DMS153 treated with DMSO at 0.1 percent for 48 hours (cell line): ENCODE data around the gene KRTAP6-1.

Experiments used
- DNase-seq: peaks from one replicate; lab custom pipeline; 2025; ENCODE audit not compliant: unreplicated experiment; lab: John Stamatoyannopoulos, UW

The KRTAP6-1 gene

GRCh38 chr21:30613836-30614235 is at the start of gene KRTAP6-1:
Gene KRTAP6-1, minus strand, starts transcription at chr21:30613930. Its CDS starts 26 bp downstream, at chr21:30613904.
- no peak for DNase-seq

GRCh38 chr21:30652891-30653290 is 39.2 kb upstream of the KRTAP6-1 start:
- no peak for DNase-seq

- DNase-seq, result no peak
These were observed 33.2 kb upstream of the KRTAP6-1 start for GRCh38 chr21:30646904-30647414.

- no peak for DNase-seq
These were observed 28.8 kb upstream of the KRTAP6-1 start, which contains the start of gene KRTAP20-3 for GRCh38 chr21:30642564-30642963. Gene KRTAP20-3, plus strand, starts transcription at chr21:30642864.

GRCh38 chr21:30638686-30639085 is 25.0 kb upstream of the KRTAP6-1 start:
- no peak for DNase-seq

- no peak for DNase-seq
These were observed 21.2 kb upstream of the KRTAP6-1 start, which contains the start of gene KRTAP20-2 for GRCh38 chr21:30634906-30635305. Gene KRTAP20-2, plus strand, starts transcription at chr21:30635206. Its CDS starts 58 bp downstream, at chr21:30635264.

GRCh38 chr21:30629200-30629599 is 15.5 kb upstream of the KRTAP6-1 start:
- no peak for DNase-seq

GRCh38 chr21:30628109-30628508 is 14.4 kb upstream of the KRTAP6-1 start:
- no peak for DNase-seq

- no peak for DNase-seq
These were observed 11.9 kb upstream of the KRTAP6-1 start for GRCh38 chr21:30625449-30626165.

- no peak for DNase-seq
These were observed 9.6 kb upstream of the KRTAP6-1 start for GRCh38 chr21:30623362-30623761.

- DNase-seq, result no peak
These were observed 6.8 kb upstream of the KRTAP6-1 start, which contains the start of gene KRTAP20-4 for GRCh38 chr21:30620522-30620921. Gene KRTAP20-4, plus strand, starts transcription at chr21:30620627.

GRCh38 chr21:30620080-30620479 is 6.3 kb upstream of the KRTAP6-1 start:
- DNase-seq, result no peak

- no peak for DNase-seq
These were observed 2.4 kb upstream of the KRTAP6-1 start, which contains the start of gene KRTAP20-1 for GRCh38 chr21:30616125-30616524. Gene KRTAP20-1, plus strand, starts transcription at chr21:30616425. Its CDS starts 30 bp downstream, at chr21:30616455.

- DNase-seq, result no peak
These were observed 1.5 kb upstream of the KRTAP6-1 start for GRCh38 chr21:30615199-30615598.

GRCh38 chr21:30612132-30612531 is 1.6 kb downstream of the KRTAP6-1 start:
- no peak for DNase-seq

GRCh38 chr21:30605968-30606367 is 7.8 kb downstream of the KRTAP6-1 start:
- no peak for DNase-seq

GRCh38 chr21:30600787-30601186 is 12.9 kb downstream of the KRTAP6-1 start, which contains the start of gene KRTAP22-1:
Gene KRTAP22-1, plus strand, starts transcription at chr21:30601087.
- no peak for DNase-seq

- no peak for DNase-seq
These were observed 14.9 kb downstream of the KRTAP6-1 start, which contains the start of gene KRTAP6-2 for GRCh38 chr21:30598802-30599201. Gene KRTAP6-2, minus strand, starts transcription at chr21:30598902. Its CDS starts 28 bp downstream, at chr21:30598874.

- DNase-seq, result no peak
These were observed 21.6 kb downstream of the KRTAP6-1 start, which contains the start of gene KRTAP6-3 for GRCh38 chr21:30592140-30592539. Gene KRTAP6-3, plus strand, starts transcription at chr21:30592440. Its CDS starts 6 bp downstream, at chr21:30592446.

GRCh38 chr21:30590297-30590696 is 23.4 kb downstream of the KRTAP6-1 start, which contains the start of gene KRTAP22-2:
Gene KRTAP22-2, minus strand, starts transcription at chr21:30590397.
- no peak for DNase-seq

GRCh38 chr21:30582870-30583269 is 30.9 kb downstream of the KRTAP6-1 start:
- no peak for DNase-seq

- DNase-seq, result no peak
These were observed 33.6 kb downstream of the KRTAP6-1 start for GRCh38 chr21:30580132-30580531.
